GM18867 (cell line): Measurements from ENCODE around the gene AATK.

Source experiments
- ATAC-seq: cut with Tn5 transposase; IDR thresholded peaks from one replicate; pipeline ENCODE4 v1.9.1; 2021; ENCODE audit warnings: mild to moderate bottlenecking, moderate library complexity; ENCODE audit not compliant: unreplicated experiment

AATK gene

GRCh38 chr17:81181811-81182185, 15.8 kb upstream of the AATK start:
- no peak for ATAC-seq

- ATAC-seq = no peak
These were observed 15.1 kb upstream of the AATK start for GRCh38 chr17:81180836-81181810.

GRCh38 chr17:81179861-81180260, 13.8 kb upstream of the AATK start:
- ATAC-seq = no peak

- ATAC-seq = no peak
These were observed 13.2 kb upstream of the AATK start for GRCh38 chr17:81179220-81179619.

GRCh38 chr17:81178136-81179091, 12.4 kb upstream of the AATK start:
- no peak for ATAC-seq

GRCh38 chr17:81176666-81177065, 10.6 kb upstream of the AATK start:
- no peak for ATAC-seq

GRCh38 chr17:81173762-81174155, 7.7 kb upstream of the AATK start:
- no peak for ATAC-seq

GRCh38 chr17:81173052-81173761, 7.2 kb upstream of the AATK start:
- no peak for ATAC-seq

GRCh38 chr17:81171941-81172340, 5.9 kb upstream of the AATK start:
- ATAC-seq = no peak

GRCh38 chr17:81170727-81171494, 4.9 kb upstream of the AATK start:
- ATAC-seq = no peak

- no peak for ATAC-seq
These were observed 3.9 kb upstream of the AATK start for GRCh38 chr17:81169870-81170309.

- ATAC-seq = no peak
These were observed 1.6 kb upstream of the AATK start for GRCh38 chr17:81167638-81168037.

GRCh38 chr17:81167194-81167524, 1.1 kb upstream of the AATK start:
- ATAC-seq = no peak

- ATAC-seq = no peak
These were observed 582 bp downstream of the AATK start, which contains the start of gene PVALEF for GRCh38 chr17:81165246-81166032. Gene PVALEF (plus strand): TSS chr17:81165507. CDS start chr17:81181227, 15,720 bp downstream.

- ATAC-seq = no peak
These were observed 1.4 kb downstream of the AATK start for GRCh38 chr17:81164371-81165245.

- ATAC-seq = no peak
These were observed 2.2 kb downstream of the AATK start for GRCh38 chr17:81163703-81164370.

GRCh38 chr17:81163051-81163695, 2.8 kb downstream of the AATK start:
- no peak for ATAC-seq
